GM23248 (cell line): ENCODE data around the gene RTN4. TPM values are rescaled to one million over a fixed set of nuclear protein-coding genes. Genes with fewer than 3 reads are reported as not detected.

Experiments
- DNase-seq: peaks from one replicate; pipeline ENCODE4 v3.0.0-alpha.2; 2015
- H2AFZ ChIP-seq: fragments of 200-600 bp; sonication (generic); 2 replicates; pipeline ENCODE4 v1.6.1; 2016; ENCODE audit warnings: antibody characterized with exemption
- H3F3A ChIP-seq: fragments of 200-600 bp; sonication (generic); 2 replicates; pipeline ENCODE4 v1.6.1; 2016; ENCODE audit warnings: mild to moderate bottlenecking, antibody characterized with exemption, mixed run types; ENCODE audit not compliant: insufficient read depth
- H3K27ac ChIP-seq: fragments of 200-600 bp; sonication (generic); 2 replicates; pipeline ENCODE4 v1.5.1; 2016; ENCODE audit warnings: mild to moderate bottlenecking
- H3K27me3 ChIP-seq: fragments of 200-600 bp; sonication (generic); replicated peaks from 2 replicates; pipeline ENCODE4 v1.6.1; 2016; ENCODE audit warnings: mild to moderate bottlenecking; ENCODE audit not compliant: insufficient read depth
- H3K36me3 ChIP-seq: fragments of 200-600 bp; sonication (generic); 2 replicates; pipeline ENCODE4 v1.6.1; 2016; ENCODE audit warnings: low read depth, mild to moderate bottlenecking
- H3K4me1 ChIP-seq: fragments of 200-600 bp; sonication (generic); 2 replicates; pipeline ENCODE4 v1.6.1; 2016; ENCODE audit warnings: mild to moderate bottlenecking; ENCODE audit not compliant: insufficient read depth
- H3K4me2 ChIP-seq: fragments of 200-600 bp; sonication (generic); one replicate; pipeline ENCODE4 v1.6.1; 2016; ENCODE audit warnings: mild to moderate bottlenecking; ENCODE audit not compliant: unreplicated experiment
- H3K4me3 ChIP-seq: fragments of 200-600 bp; sonication (generic); 2 replicates; pipeline ENCODE4 v1.5.1; 2016; ENCODE audit warnings: mild to moderate bottlenecking
- H3K79me2 ChIP-seq: fragments of 200-600 bp; sonication (generic); 2 replicates; pipeline ENCODE4 v1.6.1; 2016; ENCODE audit warnings: mild to moderate bottlenecking; ENCODE audit not compliant: insufficient read depth
- H3K9ac ChIP-seq: fragments of 200-600 bp; sonication (generic); 2 replicates; pipeline ENCODE4 v1.6.1; 2016; ENCODE audit warnings: mild to moderate bottlenecking
- H3K9me2 ChIP-seq: fragments of 200-600 bp; sonication (generic); 2 replicates; pipeline ENCODE4 v1.6.1; 2016; ENCODE audit warnings: mixed run types, mild to moderate bottlenecking, moderate library complexity; ENCODE audit not compliant: insufficient read depth
- H3K9me3 ChIP-seq: fragments of 200-600 bp; sonication (generic); one replicate; pipeline ENCODE4 v1.6.1; 2017; ENCODE audit warnings: low read depth
- H4K20me1 ChIP-seq: fragments of 200-600 bp; sonication (generic); 2 replicates; pipeline ENCODE4 v1.6.0; 2016; ENCODE audit not compliant: insufficient read depth
- EZH2 ChIP-seq: fragments of 200-600 bp; sonication (generic); IDR thresholded peaks from 2 replicates; pipeline ENCODE4 v1.6.1; 2018; ENCODE audit warnings: antibody characterized with exemption, mild to moderate bottlenecking; ENCODE audit not compliant: insufficient read depth, poor library complexity, severe bottlenecking
- EZH2phosphoT487 ChIP-seq: fragments of 200-600 bp; sonication (generic); IDR thresholded peaks from 2 replicates; pipeline ENCODE4 v1.6.1; 2018; ENCODE audit warnings: antibody characterized with exemption, moderate library complexity, mild to moderate bottlenecking, low read depth; ENCODE audit not compliant: insufficient read depth
- WGBS, 2 experiments: methylation state at CpG; one replicate each; pipeline ENCODE4 v1.1.6; 2015 to 2017; ENCODE audit warnings: low lambda C conversion rate in 2 of 2, low coverage in 1 of 2; ENCODE audit errors: missing lambda C conversion rate in 2 of 2; 5-methylcytosine and 5-hydroxymethylcytosine counted together
- in situ Hi-C: fragments of 300-500 bp; cut with MboI; formaldehyde crosslinking; loops from 2 replicates; pipeline ENCODE4 v1.15.0; 2020
- polyA plus RNA-seq: library from polyadenylated mRNA; unstranded; fragments of >200 nt; fragmentation: Nextera tagmentation; extraction: Ambion mirVana; gene quantifications from 2 replicates; pipeline ENCODE4 v1.2.1, GENCODE V29; 2016
- total RNA-seq: library from RNA; depleted of rRNA; stranded (reverse); fragments of >200 nt; shearing (Covaris generic); gene quantifications from 2 replicates; pipeline ENCODE4 v1.2.3, GENCODE V29; 2014

Gene RTN4
- total and polyA plus RNA-seq, 2 experiments from 2014 or later, result 361 to 425 TPM

DNA sequence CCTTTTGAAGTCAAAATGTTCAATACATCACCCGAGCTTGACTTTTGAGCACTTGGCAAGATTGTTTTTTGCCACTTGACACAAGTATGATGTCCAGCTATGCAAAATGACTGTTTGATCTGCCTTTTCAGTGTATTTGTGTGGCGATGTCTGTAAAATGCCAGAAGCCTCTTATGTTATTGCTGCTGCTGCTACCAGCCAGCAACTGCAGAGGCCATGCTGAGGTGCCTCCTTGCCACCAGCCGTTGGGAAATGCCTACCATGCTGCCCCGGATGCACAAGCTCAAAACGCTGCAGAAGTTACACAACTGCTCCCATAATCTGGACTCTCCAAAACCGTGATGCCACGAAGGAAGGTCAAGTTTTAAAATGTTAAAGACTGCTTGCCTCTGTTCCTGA, 80.3 kb downstream of the RTN4 start:
- Histone ChIP-seq H3K27me3 (no peaks in the 10 kb centered on the region), H3F3A (peaks cover 82% of the 10 kb centered on the region), H3K79me2 (peaks cover 82% of the 10 kb centered on the region), H3K4me1 (peaks cover 6% of the 10 kb centered on the region; the same call in 1 of the 2 replicates), H3K27ac (no peak overlapping the region), H3K36me3 (peaks cover 44% of the 10 kb centered on the region), H2AFZ (no peak overlapping the region), H3K9ac (no peak overlapping the region), H3K4me2 (no peak overlapping the region), H3K9me2 (no peaks in the 10 kb centered on the region), H4K20me1 (peaks cover 24% of the 10 kb centered on the region; the same call in 1 of the 2 replicates), H3K9me3 (no peaks in the 10 kb centered on the region), H3K4me3 (no peak overlapping the region)
- in situ Hi-C loops, result no loop called here
- no peak for DNase-seq
- TF ChIP-seq EZH2 (no peak), EZH2phosphoT487 (no peak)
- 70 to 74% methylated on average over 7 of the region's 7 CpGs for WGBS, 2 experiments

DNA sequence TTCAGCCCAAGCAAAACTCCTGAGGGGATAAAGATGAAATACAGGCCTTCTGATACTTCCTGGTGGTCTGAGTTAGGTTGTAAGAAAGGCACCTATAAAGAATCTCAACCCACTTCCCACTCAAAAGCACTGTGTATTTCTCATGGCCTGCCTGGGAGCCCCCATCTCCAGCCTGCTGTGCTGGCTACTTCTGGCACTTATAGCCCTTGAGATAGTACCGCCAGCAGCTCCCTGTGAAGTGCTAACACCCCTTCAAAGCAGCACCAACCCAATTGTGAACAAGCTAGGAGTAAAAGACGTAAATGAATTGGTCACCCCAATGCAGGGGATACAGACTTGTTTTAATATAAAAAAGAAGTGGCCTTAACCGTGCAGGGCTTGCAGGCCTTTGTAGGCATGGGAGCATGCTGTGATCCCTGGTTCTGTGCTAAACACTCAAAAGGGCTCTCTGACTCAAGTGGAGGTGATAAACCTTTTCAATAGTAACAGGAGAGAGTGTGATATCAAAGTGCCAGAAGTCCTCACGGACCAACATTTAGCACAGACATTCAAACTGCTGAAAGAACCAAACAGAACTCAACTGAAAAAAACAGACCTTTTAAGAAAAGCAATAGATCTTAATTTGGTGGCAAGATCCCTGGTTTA, 80.8 kb downstream of the RTN4 start:
- H3K36me3 ChIP-seq, result peaks cover 41% of the 10 kb centered on the region
- H3K27ac ChIP-seq, result no peak overlapping the region
- no peak overlapping the region for H2AFZ ChIP-seq
- H3K27me3 ChIP-seq, result no peaks in the 10 kb centered on the region
- peaks cover 82% of the 10 kb centered on the region for H3F3A ChIP-seq
- no peaks in the 10 kb centered on the region for H3K9me3 ChIP-seq
- H3K4me3 ChIP-seq, result no peak overlapping the region
- no peak overlapping the region for H3K4me2 ChIP-seq
- H4K20me1 ChIP-seq, result peaks cover 19% of the 10 kb centered on the region; the same call in 1 of the 2 replicates
- 85 to 93% methylated on average over 4 of the region's 4 CpGs for WGBS, 2 experiments
- no peak for DNase-seq
- no peak for TF ChIP-seq EZH2phosphoT487
- TF ChIP-seq EZH2, result no peak
- peaks cover 11% of the 10 kb centered on the region for H3K4me1 ChIP-seq
- H3K79me2 ChIP-seq, result peaks cover 77% of the 10 kb centered on the region
- H3K9me2 ChIP-seq, result no peaks in the 10 kb centered on the region
- H3K9ac ChIP-seq, result no peak overlapping the region
- in situ Hi-C loops, result no loop called here

DNA sequence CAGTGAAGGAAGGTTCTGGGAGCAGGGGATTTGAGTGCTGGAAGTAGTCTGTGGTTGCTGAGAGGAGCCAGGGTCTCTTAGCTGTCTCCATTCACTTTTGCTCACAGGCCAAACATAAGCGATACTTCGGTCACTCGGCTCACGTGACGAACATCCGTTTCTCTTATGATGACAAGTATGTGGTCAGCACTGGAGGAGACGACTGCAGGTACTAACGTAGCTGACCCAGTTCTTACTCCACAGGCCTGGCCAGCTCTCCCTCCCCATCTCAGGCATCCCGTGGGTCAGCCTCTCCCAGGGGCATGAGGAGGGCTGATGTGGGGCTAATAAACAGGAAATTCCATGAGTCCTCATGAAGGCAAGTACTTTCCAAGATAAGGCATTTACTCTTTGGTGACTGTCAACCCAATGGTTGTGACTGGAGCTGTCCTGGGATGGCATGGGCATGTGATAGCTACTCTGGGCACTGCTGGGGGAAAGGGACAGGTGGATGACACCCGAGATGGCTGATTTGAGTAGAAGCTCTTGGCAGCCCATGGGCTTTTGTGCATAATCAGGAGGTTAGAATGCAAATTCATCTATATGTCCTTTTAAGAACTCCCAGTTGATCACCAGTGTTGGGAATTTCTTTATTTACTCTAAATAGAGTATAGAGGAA, 81.6 kb downstream of the RTN4 start:
- Histone ChIP-seq H3K9ac (no peak overlapping the region), H3K4me3 (no peak overlapping the region), H3K36me3 (peaks cover 39% of the 10 kb centered on the region), H3K27me3 (no peaks in the 10 kb centered on the region), H3K4me1 (peaks cover 16% of the 10 kb centered on the region), H2AFZ (no peak overlapping the region), H4K20me1 (peaks cover 11% of the 10 kb centered on the region; the same call in 1 of the 2 replicates), H3K79me2 (peaks cover 70% of the 10 kb centered on the region), H3K4me2 (no peak overlapping the region), H3K9me2 (no peaks in the 10 kb centered on the region), H3K27ac (no peak overlapping the region), H3F3A (peaks cover 79% of the 10 kb centered on the region), H3K9me3 (no peaks in the 10 kb centered on the region)
- no peak for DNase-seq
- WGBS, 2 experiments, result 78 to 85% methylated on average over 10 of the region's 10 CpGs
- in situ Hi-C loops, result no loop called here
- TF ChIP-seq EZH2 (no peak), EZH2phosphoT487 (no peak)

DNA sequence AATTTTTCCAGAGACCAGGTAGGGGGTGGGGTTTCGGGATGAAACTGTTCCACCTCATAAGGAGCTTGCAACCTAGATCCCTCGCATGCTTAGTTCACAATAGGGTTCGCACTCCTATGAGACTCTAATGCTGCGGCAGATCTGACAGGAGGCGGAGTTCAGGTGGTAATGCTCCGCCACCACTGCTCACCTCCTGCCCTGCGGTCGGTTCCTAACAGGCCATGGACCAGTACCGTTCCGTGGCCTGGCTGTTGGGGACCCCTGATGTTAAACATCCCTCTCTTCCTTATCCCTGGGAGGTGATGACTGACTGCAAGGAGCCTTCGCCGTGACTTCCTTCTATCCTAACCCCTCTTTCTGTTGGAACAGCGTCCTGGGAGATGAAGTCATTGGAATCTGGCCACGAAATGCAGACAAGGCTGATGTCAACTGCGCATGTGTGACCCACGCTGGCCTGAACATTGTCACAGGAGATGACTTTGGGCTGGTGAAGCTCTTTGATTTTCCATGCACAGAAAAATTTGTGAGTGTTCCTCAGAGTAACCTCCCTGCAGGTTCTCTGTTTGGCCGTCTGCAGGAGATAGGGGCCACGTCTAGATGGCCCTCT, 82.4 kb downstream of the RTN4 start:
- TF ChIP-seq EZH2phosphoT487 (no peak), EZH2 (no peak)
- 92 to 95% methylated on average over 18 of the region's 18 CpGs for WGBS, 2 experiments

More for the DNA sequence above, 82.4 kb downstream of the RTN4 start:
- Histone ChIP-seq H3K4me3 (no peak overlapping the region), H3K4me1 (peaks cover 11% of the 10 kb centered on the region), H3K27ac (no peak overlapping the region; the same call in 1 of the 2 replicates), H3K36me3 (peaks cover 32% of the 10 kb centered on the region), H3K27me3 (no peaks in the 10 kb centered on the region), H4K20me1 (peaks cover 6% of the 10 kb centered on the region; the same call in 1 of the 2 replicates), H3K79me2 (peaks cover 61% of the 10 kb centered on the region), H2AFZ (no peak overlapping the region), H3F3A (peaks cover 75% of the 10 kb centered on the region), H3K9ac (no peak overlapping the region), H3K4me2 (no peak overlapping the region), H3K9me2 (no peaks in the 10 kb centered on the region), H3K9me3 (no peaks in the 10 kb centered on the region)
- DNase-seq, result no peak
- in situ Hi-C loops, result no loop called here
